SK-N-MC (cell line): ENCODE measurements around the gene FBRSL1.

ENCODE experiments used
- DNase-seq: peaks from one replicate; pipeline ENCODE4 v3.0.0-alpha.2; 2011; ENCODE audit warnings: low read depth, low spot score
- H3K27ac ChIP-seq: fragments of 200-600 bp; sonication (generic); 2 replicates; pipeline ENCODE4 v1.5.1; 2016; ENCODE audit warnings: mixed run types
- H3K36me3 ChIP-seq: fragments of 200-600 bp; sonication (generic); 2 replicates; pipeline ENCODE4 v1.6.1; 2017; ENCODE audit warnings: antibody characterized with exemption, low read length, mixed read lengths; ENCODE audit not compliant: insufficient read depth
- H3K4me3 ChIP-seq: fragments of 200-600 bp; sonication (generic); 2 replicates; pipeline ENCODE4 v1.5.1; 2016
- H3K9ac ChIP-seq: fragments of 200-600 bp; sonication (generic); 2 replicates; pipeline ENCODE4 v1.8.0; 2017; ENCODE audit warnings: mixed run types, mixed read lengths; ENCODE audit not compliant: insufficient read length
- H3K9me3 ChIP-seq: fragments of 200-600 bp; sonication (generic); 2 replicates; pipeline ENCODE4 v1.6.1; 2017; ENCODE audit warnings: low read depth, mild to moderate bottlenecking, antibody characterized with exemption, low read length, moderate library complexity, mixed read lengths
- EZH2 ChIP-seq: fragments of 200-600 bp; sonication (generic); IDR thresholded peaks from one replicate; pipeline ENCODE4 v1.6.1; 2017; ENCODE audit warnings: antibody characterized with exemption
- FOXP2 ChIP-seq: optimal IDR thresholded peaks from 2 replicates; pipeline ENCODE3; 2011; ENCODE audit warnings: mild to moderate bottlenecking, moderate library complexity; ENCODE audit not compliant: insufficient read depth; ENCODE audit errors: extremely low read length, control extremely low read depth
- POLR2AphosphoS5 ChIP-seq: IDR thresholded peaks from 2 replicates; pipeline ENCODE4 v1.6.1; 2012; ENCODE audit warnings: mild to moderate bottlenecking, low read depth, low read length, borderline replicate concordance

Gene FBRSL1

DNA sequence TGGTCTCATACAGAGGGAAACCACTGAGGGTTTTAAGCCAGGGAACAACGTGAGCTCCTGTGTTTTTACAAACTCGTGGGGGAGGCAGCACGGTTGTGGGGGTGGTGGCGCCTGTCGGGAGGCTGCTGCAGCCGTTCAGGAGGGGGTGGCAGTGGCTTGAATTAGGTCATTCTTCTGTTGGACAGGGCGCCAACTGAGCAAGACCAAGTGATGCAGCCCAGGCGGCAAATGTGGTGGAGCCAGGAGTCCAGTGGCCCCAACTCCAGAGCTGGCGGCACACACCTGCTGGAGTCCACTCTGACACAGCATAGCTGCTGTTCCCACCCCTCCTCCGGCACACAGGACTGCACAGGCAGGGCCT, 27.8 kb downstream of the FBRSL1 start:
- Histone ChIP-seq H3K36me3 (no peaks in the 10 kb centered on the region; the same call in 1 of the 2 replicates), H3K9me3 (no peaks in the 10 kb centered on the region), H3K4me3 (no peak overlapping the region), H3K9ac (no peak overlapping the region), H3K27ac (no peak overlapping the region)
- TF ChIP-seq EZH2 (no peak), POLR2AphosphoS5 (no peak), FOXP2 (no peak)
- no peak for DNase-seq

GRCh38 chr12:132518354-132518992, 28.5 kb downstream of the FBRSL1 start:
- no peak overlapping the region for H3K4me3 ChIP-seq
- TF ChIP-seq POLR2AphosphoS5 = no peak
- no peak for TF ChIP-seq FOXP2
- TF ChIP-seq EZH2 = no peak
- H3K9ac ChIP-seq = no peak overlapping the region
- no peaks in the 10 kb centered on the region for H3K9me3 ChIP-seq
- no peaks in the 10 kb centered on the region; the same call in 1 of the 2 replicates for H3K36me3 ChIP-seq
- DNase-seq = no peak
- no peak overlapping the region for H3K27ac ChIP-seq

GRCh38 chr12:132520421-132521199, 30.7 kb downstream of the FBRSL1 start:
- TF ChIP-seq POLR2AphosphoS5 (no peak), FOXP2 (no peak), EZH2 (no peak)
- Histone ChIP-seq H3K9ac (no peak overlapping the region), H3K36me3 (no peaks in the 10 kb centered on the region; the same call in 1 of the 2 replicates), H3K4me3 (no peak overlapping the region), H3K27ac (no peak overlapping the region), H3K9me3 (no peaks in the 10 kb centered on the region)
- no peak for DNase-seq

- Histone ChIP-seq H3K9me3 (no peaks in the 10 kb centered on the region), H3K4me3 (no peak overlapping the region), H3K9ac (no peak overlapping the region), H3K27ac (no peak overlapping the region), H3K36me3 (no peaks in the 10 kb centered on the region; the same call in 1 of the 2 replicates)
- no peak for DNase-seq
- no peak for TF ChIP-seq EZH2
- no peak for TF ChIP-seq FOXP2
- TF ChIP-seq POLR2AphosphoS5 = no peak
These were observed 31.2 kb downstream of the FBRSL1 start for GRCh38 chr12:132521200-132521580.

DNA sequence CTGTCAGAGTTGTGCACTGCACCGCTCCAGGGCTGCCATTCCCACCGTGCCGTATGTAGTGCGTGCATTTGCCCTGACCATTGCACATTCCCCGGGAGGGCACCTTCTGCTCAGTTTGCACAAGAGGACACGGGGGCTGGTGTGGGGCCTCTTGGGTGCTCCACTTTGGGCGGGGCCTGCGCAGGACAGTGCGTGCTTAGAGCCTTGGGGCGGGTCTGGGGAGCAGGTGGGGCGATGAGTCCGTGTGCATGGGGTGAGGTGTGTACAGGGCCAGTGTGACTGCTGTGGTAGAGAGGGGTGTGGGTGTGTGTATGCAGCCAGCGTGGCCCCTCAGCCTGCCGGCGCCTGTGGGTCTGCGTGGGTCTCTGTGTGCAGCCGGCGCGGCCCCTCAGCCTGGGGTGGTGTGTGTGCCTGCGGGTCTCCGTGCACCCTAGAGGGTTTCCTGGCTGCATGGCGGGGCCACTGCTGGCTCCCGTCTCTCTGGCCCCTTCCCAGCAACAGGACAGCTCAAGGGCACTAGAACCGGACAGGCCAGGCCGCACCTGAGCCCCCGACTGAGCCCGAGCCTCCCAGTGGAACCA, 31.9 kb downstream of the FBRSL1 start:
- H3K36me3 ChIP-seq = no peaks in the 10 kb centered on the region; the same call in 1 of the 2 replicates
- no peaks in the 10 kb centered on the region for H3K9me3 ChIP-seq
- no peak overlapping the region for H3K4me3 ChIP-seq
- no peak for DNase-seq
- H3K27ac ChIP-seq = no peak overlapping the region
- no peak overlapping the region for H3K9ac ChIP-seq
- TF ChIP-seq EZH2 = no peak
- no peak for TF ChIP-seq FOXP2
- TF ChIP-seq POLR2AphosphoS5 = no peak

DNA sequence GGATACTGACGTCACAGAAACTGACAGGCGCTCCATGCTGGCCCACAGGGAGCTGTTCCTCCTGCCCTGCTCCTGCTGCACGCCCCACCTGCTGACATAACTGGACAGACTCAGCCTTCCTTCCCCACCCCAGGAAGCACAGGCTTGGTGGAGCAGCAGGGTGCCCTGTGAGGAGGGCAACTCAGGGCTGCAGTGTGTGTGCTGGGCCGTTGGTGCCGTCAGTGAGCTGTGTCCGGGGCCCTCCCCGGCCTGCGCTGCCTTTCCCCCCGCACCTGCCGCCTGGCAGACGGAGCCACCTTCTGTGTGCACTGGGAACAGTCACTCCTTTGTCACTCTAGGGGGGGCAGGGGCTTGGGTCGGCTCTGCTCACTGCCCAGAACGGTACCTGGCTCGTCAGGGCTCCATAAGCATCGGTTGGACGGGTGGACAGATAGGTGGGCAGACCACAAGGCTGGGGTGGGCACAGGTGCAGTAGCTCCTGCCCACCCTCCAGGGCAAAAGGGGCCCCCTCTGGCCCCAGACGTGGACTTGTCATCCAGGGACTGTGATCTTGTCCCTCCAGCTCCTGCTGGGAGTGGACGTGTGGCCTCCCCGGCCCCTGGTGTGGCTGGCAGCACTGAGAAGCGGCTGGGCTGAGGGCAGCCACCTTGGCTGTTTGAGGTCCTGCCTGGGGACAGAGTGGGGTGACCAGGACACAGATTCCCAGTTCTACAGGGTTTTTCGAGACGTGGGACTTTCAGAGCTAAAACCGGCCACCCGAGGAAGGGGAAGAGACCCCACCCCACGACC, 32.8 kb downstream of the FBRSL1 start:
- TF ChIP-seq EZH2 (no peak), FOXP2 (no peak), POLR2AphosphoS5 (no peak)
- Histone ChIP-seq H3K4me3 (no peak overlapping the region), H3K27ac (no peak overlapping the region), H3K9me3 (no peaks in the 10 kb centered on the region), H3K36me3 (no peaks in the 10 kb centered on the region; the same call in 1 of the 2 replicates), H3K9ac (no peak overlapping the region)
- no peak for DNase-seq

DNA sequence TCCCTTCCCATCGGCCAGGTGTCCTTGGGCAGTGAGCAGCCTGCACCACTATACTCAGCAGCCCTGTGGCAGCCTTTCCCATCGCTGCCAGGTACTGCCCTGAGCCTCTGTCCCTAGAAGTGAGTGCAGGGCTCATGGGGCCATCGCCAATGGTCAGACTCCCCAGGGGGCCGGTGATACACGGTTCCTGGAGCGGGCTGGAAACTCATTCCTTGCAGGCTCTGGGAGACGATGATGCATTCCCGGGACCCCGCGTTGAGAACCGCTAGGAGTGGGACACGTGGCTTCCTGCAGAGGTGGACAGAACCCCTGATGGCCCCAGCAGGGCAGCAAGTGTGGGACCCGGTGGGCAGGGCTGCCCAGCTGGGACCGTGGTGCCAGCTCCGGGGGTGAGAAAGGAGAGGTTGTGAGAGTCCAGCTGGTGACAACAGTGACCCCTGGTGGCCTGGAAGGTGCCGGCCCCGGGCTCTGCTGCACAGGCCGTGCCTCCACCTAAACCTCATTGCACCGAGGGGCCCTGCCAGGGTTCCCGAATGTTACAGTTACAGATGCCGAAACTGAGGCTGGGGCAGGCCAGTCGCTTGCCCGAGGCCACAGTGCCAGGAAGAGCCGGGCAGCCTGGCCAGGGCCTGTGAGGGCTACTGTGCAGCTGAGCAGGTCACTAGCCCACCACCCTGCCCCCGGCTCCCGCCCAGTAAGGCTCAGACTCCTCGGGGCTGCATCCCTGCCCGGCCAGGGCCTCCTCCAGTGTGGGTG, 33.8 kb downstream of the FBRSL1 start:
- Histone ChIP-seq H3K27ac (no peak overlapping the region), H3K9me3 (no peaks in the 10 kb centered on the region), H3K36me3 (no peaks in the 10 kb centered on the region), H3K4me3 (no peak overlapping the region), H3K9ac (no peak overlapping the region)
- DNase-seq = no peak
- TF ChIP-seq POLR2AphosphoS5 (no peak), EZH2 (no peak), FOXP2 (no peak)
